HCT116 (cell line): ENCODE results near the gene ZNF280C. TPM values are rescaled to one million over a fixed set of nuclear protein-coding genes. Genes with fewer than 3 reads are reported as not detected.

ENCODE experiments used
- ATAC-seq: fragments of 200-7000 bp; cut with Tn5 transposase; 2 replicates; pipeline ENCODE4 v1.9.1; 2020; ENCODE audit warnings: mild to moderate bottlenecking, moderate library complexity
- BruUV-seq: library from RNA; stranded (reverse); fragments of 400-500 nt; replicated peaks from 2 replicates; lab custom pipeline; 2021; lab: Mats Ljungman, UMichigan
- CTCF ChIA-PET: fragments of 300-600 bp; sonication (Branson Sonifier 250); formaldehyde crosslinking; loops from one replicate; lab custom pipeline; 2021; ENCODE audit warnings: antibody characterized with exemption; lab: Charles Lee
- POLR2A ChIA-PET: fragments of 300-600, 350-600 bp; sonication (Branson Sonifier 250); formaldehyde crosslinking; loops from one replicate; lab custom pipeline; 2021; ENCODE audit warnings: antibody characterized with exemption; lab: Charles Lee
- RAD21 ChIA-PET, 2 experiments: fragments of 300-600 bp; sonication (Branson Sonifier 250); formaldehyde crosslinking; loops; one replicate each; lab custom pipeline; 2023; ENCODE audit warnings: low total read pairs in 2 of 2; ENCODE audit not compliant: uncharacterized antibody in 2 of 2, unreplicated experiment in 2 of 2, low non-redundant PET in 1 of 2; lab: Charles Lee
- DNase-seq: peaks from one replicate; pipeline ENCODE4 v3.0.0-alpha.2; 2010; ENCODE audit warnings: low read depth, low spot score
- H2AFZ ChIP-seq: fragments of 200-600 bp; shearing (Covaris generic), sonication (generic); 2 replicates; pipeline ENCODE4 v1.6.1; 2017; ENCODE audit warnings: low read depth, mixed run types, mixed read lengths, antibody characterized with exemption, low read length; ENCODE audit not compliant: poor library complexity, severe bottlenecking
- H3K27ac ChIP-seq: 2 replicates; pipeline ENCODE4 v1.5.1; 2012; ENCODE audit warnings: low read depth, low read length
- H3K27me3 ChIP-seq: fragments of 200-600 bp; sonication (generic); 2 replicates; pipeline ENCODE4 v1.6.1; 2016; ENCODE audit warnings: mixed run types, low read length, mixed read lengths; ENCODE audit not compliant: insufficient read depth
- H3K36me3 ChIP-seq, 2 experiments: fragments of 200-500 bp in 1 of 2; fragments of 200-600 bp in 1 of 2; sonication (Bioruptor generic) in 1 of 2; sonication (generic) in 1 of 2; 2 replicates each; pipeline versions ENCODE4 v1.5.1 to v1.6.1; 2014 to 2016; ENCODE audit warnings: low read length in 2 of 2, inconsistent platforms in 1 of 2, mixed read lengths in 1 of 2, mixed run types in 1 of 2; ENCODE audit not compliant: insufficient read depth in 2 of 2, control insufficient read depth in 1 of 2
- H3K4me1 ChIP-seq, 2 experiments: fragments of 200-600 bp in 1 of 2; sonication (generic) in 1 of 2; 2 replicates each; pipeline versions ENCODE4 v1.5.1 to v1.6.1; 2012 to 2017; ENCODE audit warnings: low read length in 2 of 2, inconsistent platforms in 1 of 2, mild to moderate bottlenecking in 1 of 2, mixed read lengths in 1 of 2, mixed run types in 1 of 2, moderate library complexity in 1 of 2; ENCODE audit not compliant: insufficient read depth in 2 of 2, control insufficient read depth in 1 of 2
- H3K4me2 ChIP-seq: fragments of 200-600 bp; sonication (generic); 2 replicates; pipeline ENCODE4 v1.6.1; 2017; ENCODE audit warnings: mixed run types, low read length, mixed read lengths
- H3K4me3 ChIP-seq, 2 experiments: fragments of 200-600 bp in 1 of 2; sonication (generic) in 1 of 2; replicated peaks in 1 of 2; 2 replicates each; pipeline ENCODE4 v1.5.1; 2011 to 2016; ENCODE audit warnings: low read length in 2 of 2, control low read depth in 1 of 2, low read depth in 1 of 2, mild to moderate bottlenecking in 1 of 2, mixed read lengths in 1 of 2, mixed run types in 1 of 2
- H3K79me2 ChIP-seq: fragments of 200-600 bp; sonication (generic); 2 replicates; pipeline ENCODE4 v1.6.1; 2017; ENCODE audit warnings: mild to moderate bottlenecking, mixed run types, low read length, moderate library complexity, mixed read lengths; ENCODE audit not compliant: insufficient read depth
- H3K9ac ChIP-seq: fragments of 200-600 bp; sonication (generic); 2 replicates; pipeline ENCODE4 v1.6.1; 2016; ENCODE audit warnings: low read length, mixed read lengths
- H3K9me2 ChIP-seq: fragments of 200-600 bp; sonication (generic), shearing (Covaris generic); 2 replicates; pipeline ENCODE4 v1.6.1; 2017; ENCODE audit warnings: mixed run types, mild to moderate bottlenecking, moderate library complexity; ENCODE audit not compliant: insufficient read depth
- H3K9me3 ChIP-seq, 2 experiments: fragments of 200-500 bp in 1 of 2; fragments of 200-600 bp in 1 of 2; sonication (Bioruptor generic) in 1 of 2; sonication (generic) in 1 of 2; 2 replicates each; pipeline ENCODE4 v1.6.1; 2014 to 2017; ENCODE audit warnings: low read length in 2 of 2, mixed read lengths in 2 of 2, inconsistent platforms in 1 of 2, low read depth in 1 of 2, mild to moderate bottlenecking in 1 of 2, mixed run types in 1 of 2, moderate library complexity in 1 of 2; ENCODE audit not compliant: control insufficient read depth in 1 of 2, insufficient read depth in 1 of 2
- H4K20me1 ChIP-seq: fragments of 200-600 bp; sonication (generic), shearing (Covaris generic); 2 replicates; pipeline ENCODE4 v1.6.1; 2017; ENCODE audit warnings: mixed run types, mild to moderate bottlenecking, moderate library complexity; ENCODE audit not compliant: insufficient read depth
- ELF1 ChIP-seq: IDR thresholded peaks from 2 replicates; pipeline ENCODE4 v1.6.1; 2012; ENCODE audit warnings: low read depth, borderline replicate concordance
- EZH2phosphoT487 ChIP-seq: fragments of 200-600 bp; IDR thresholded peaks from 2 replicates; pipeline ENCODE4 v1.6.1; 2018; ENCODE audit warnings: antibody characterized with exemption, borderline replicate concordance
- JUND ChIP-seq: IDR thresholded peaks from 2 replicates; pipeline ENCODE4 v1.6.1; 2012
- POLR2A ChIP-seq: IDR thresholded peaks from 2 replicates; pipeline ENCODE4 v1.7.0; 2011; ENCODE audit warnings: borderline replicate concordance; ENCODE audit not compliant: insufficient read depth, insufficient read length; ENCODE audit errors: extremely low read depth
- RAD21 ChIP-seq: IDR thresholded peaks from 2 replicates; pipeline ENCODE4 v1.6.1; 2012; ENCODE audit warnings: low read depth, mild to moderate bottlenecking
- REST ChIP-seq: IDR thresholded peaks from 2 replicates; pipeline ENCODE4 v1.6.1; 2012; ENCODE audit warnings: low read depth
- SP1 ChIP-seq: IDR thresholded peaks from 2 replicates; pipeline ENCODE4 v1.6.1; 2012; ENCODE audit warnings: low read depth
- TCF7L2 ChIP-seq: IDR thresholded peaks from 2 replicates; pipeline ENCODE4 v1.7.0; 2011; ENCODE audit warnings: borderline replicate concordance, inconsistent platforms; ENCODE audit not compliant: insufficient read depth, insufficient read length; ENCODE audit errors: extremely low read depth
- ZFX ChIP-seq: fragments of 450-650 bp; IDR thresholded peaks from 2 replicates; pipeline ENCODE4 v1.6.1; 2017
- intact Hi-C: fragments of 100-400 bp; cut with micrococcal nuclease; formaldehyde crosslinking; loops from 2 replicates; pipeline ENCODE4 v1.10.0; 2022
- total RNA-seq: library from RNA; stranded (reverse); gene quantifications from one replicate; pipeline ENCODE4 v1.2.1, GENCODE V29; 2021; ENCODE audit not compliant: unreplicated experiment

ZNF280C gene
- total RNA-seq, 1 experiment from 2014 or later = 12.3 TPM

GRCh38 chrX:130179170-130179569 is 89.5 kb downstream of the ZNF280C start:
- no peaks in the 10 kb centered on the region for H4K20me1 ChIP-seq
- no peaks in the 10 kb centered on the region for H3K27me3 ChIP-seq
- H3K36me3 ChIP-seq = no peaks in the 10 kb centered on the region
- no peak overlapping the region for H3K9ac ChIP-seq
- ChIA-PET RAD21 (no interaction called here), CTCF (no interaction called here), POLR2A (no interaction called here)
- H3K79me2 ChIP-seq = no peaks in the 10 kb centered on the region
- intact Hi-C loops = no loop called here
- H3K9me3 ChIP-seq = no peaks in the 10 kb centered on the region
- DNase-seq = no peak
- ATAC-seq = no peak
- H3K4me3 ChIP-seq = no peak overlapping the region
- H3K4me2 ChIP-seq = no peak overlapping the region
- 0 out of 4 replicates have a peak, but pooled peaks cover 0 to under 1% of the 10 kb centered on the region in 2 experiments for H3K4me1 ChIP-seq
- no peak overlapping the region for H3K27ac ChIP-seq
- H3K9me2 ChIP-seq = no peaks in the 10 kb centered on the region
- H2AFZ ChIP-seq = no peak overlapping the region
- BruUV-seq = no TSS peak
- TF ChIP-seq SP1 (no peak), POLR2A (no peak), TCF7L2 (no peak), EZH2phosphoT487 (no peak), RAD21 (no peak), JUND (no peak), ZFX (no peak), ELF1 (no peak)
- TF ChIP-seq, all 23 proteins: peak for 0

- BruUV-seq = no TSS peak
- Histone ChIP-seq H3K4me1 (0 out of 4 replicates have a peak, but pooled peaks cover 0 to 9% of the 10 kb centered on the region in 2 experiments), H3K27ac (no peak overlapping the region), H3K79me2 (no peaks in the 10 kb centered on the region), H3K9me2 (no peaks in the 10 kb centered on the region), H3K9ac (no peak overlapping the region), H3K27me3 (no peaks in the 10 kb centered on the region)
- DNase-seq = no peak
- ChIA-PET POLR2A (no interaction called here), CTCF (no interaction called here)
- no peak for TF ChIP-seq JUND
- TF ChIP-seq REST = no peak
- TF ChIP-seq, all 23 proteins: peak for 0
- no peaks in the 10 kb centered on the region for H4K20me1 ChIP-seq
- RAD21 ChIA-PET = no interaction called here
- intact Hi-C loops = no loop called here
- no peaks in the 10 kb centered on the region for H3K9me3 ChIP-seq
- ATAC-seq = no peak
- no peaks in the 10 kb centered on the region for H3K36me3 ChIP-seq
- no peak overlapping the region for H3K4me3 ChIP-seq
- no peak overlapping the region for H3K4me2 ChIP-seq
- no peak overlapping the region for H2AFZ ChIP-seq
These were observed 91.8 kb downstream of the ZNF280C start for GRCh38 chrX:130176942-130177341.
